AML-193 (cell line): Measurements from ENCODE around the gene VSTM2B.

ENCODE experiments used
- DNase-seq, 2 experiments: peaks; one replicate each; lab custom pipeline; 2025; lab: John Stamatoyannopoulos, UW

VSTM2B gene

DNA sequence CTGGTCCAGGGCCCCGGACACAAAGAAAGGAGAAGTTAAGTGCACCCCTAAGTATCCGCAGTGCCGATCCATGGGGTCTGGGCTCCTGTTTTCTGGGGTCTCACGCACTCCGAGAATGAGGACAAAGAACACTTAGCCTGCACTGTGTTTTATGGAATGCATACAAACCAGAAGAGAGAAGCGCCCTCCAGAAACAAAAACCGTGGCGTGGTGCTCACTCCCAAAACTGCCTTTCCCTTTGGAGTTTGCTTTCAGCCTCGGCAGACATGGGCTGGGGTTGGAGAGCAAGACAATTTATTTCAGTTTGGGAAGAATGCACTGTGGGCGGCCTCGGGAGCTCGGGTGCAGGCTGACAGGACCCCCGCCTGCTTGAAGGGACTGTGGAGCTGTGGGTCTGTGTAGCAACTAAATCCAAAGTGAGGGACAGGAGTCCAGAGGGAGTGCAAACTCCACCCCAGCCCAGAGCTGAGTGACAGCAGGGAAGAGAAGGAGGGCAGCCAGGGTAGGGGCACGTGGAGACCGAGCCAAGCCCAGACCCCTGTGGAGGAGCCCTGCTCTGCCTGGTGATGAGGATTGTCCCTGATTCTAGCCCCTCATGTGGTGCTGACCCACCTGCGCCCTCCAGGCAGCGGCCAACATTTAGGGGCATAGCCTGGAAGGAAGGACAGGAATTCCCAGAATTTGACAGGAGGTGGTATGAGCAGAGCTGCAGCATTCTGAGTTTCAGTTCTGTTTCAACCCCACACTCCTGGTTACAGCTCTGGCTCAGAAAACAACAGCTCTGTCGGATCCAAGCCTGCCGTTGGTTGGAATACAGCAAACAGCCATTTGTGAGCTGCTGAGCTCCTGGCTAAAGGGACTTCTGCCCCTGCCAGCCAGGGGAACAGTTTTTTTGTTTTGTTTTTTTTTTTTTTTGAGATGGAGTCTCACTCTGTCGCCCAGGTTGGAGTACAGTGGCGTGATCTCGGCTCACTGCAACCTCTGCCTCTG is 42.5 kb downstream of the VSTM2B start:
- DNase-seq: no peak

DNA sequence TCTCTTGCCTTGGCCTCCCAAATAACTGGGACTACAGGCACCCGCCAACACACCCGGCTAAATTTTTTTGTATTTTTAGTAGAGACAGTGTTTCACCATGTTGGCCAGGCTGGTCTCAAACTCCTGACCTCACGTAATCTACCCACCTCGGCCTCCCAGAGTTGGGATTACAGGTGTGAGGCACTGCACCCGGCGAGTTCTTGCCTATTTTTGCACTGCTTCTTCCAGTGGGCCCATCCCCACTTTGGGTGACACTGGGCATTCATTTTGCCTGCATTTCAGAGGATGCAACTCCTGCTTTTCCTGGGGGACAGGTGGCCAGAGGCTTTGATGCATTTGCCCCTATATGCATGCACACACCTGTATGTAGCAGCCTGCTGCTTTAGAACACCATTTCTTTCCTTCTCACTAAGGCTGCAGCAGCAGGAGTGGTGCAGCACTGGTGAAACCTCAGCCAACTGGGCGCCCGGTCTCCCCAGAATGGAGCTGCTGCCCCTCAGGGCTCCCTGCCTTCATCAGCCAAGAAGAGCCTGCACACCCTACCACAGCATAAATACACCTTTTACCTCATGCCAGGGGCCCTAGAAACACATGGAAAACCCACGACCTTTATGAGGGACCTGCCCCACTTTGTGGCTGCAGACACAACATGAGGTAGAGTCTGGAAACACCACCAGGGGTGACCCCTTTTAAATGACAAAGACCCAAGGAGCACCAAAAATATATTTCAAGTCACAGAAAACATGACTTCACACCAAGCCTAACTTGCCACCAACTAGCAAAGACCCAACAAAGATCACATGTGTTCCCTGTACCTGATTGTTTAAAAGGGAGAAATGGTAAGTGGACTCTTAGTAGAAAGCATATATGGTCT is 43.5 kb downstream of the VSTM2B start:
- no peak for DNase-seq

DNA sequence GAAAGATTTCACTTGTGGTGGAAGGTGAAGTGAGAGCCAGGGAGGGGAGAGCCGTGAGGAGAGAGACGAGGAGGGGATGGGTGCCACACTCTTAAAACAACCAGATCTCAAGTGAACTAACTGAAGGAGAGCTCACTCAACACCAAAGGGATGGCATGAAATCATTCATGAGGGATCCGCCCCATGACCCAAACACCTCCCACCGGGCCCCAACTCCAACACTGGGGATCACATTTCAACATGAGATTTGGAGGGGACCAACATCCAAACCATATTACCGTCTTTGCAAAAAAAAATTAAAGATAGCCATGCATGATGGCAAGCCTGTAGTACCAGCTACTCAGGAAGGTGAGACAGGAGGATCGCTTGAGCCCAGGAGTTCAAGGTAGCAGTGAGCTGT is 45.4 kb downstream of the VSTM2B start:
- DNase-seq: no peak

- no peak for DNase-seq
Measured at GRCh38 chr19:29573486-29573885, 47.7 kb downstream of the VSTM2B start.

GRCh38 chr19:29574510-29574909 is 48.7 kb downstream of the VSTM2B start:
- DNase-seq: no peak

- no peak for DNase-seq
Measured at GRCh38 chr19:29576046-29576606, 50.3 kb downstream of the VSTM2B start.

- DNase-seq: no peak
Measured at GRCh38 chr19:29576761-29577648, 51.2 kb downstream of the VSTM2B start.

DNA sequence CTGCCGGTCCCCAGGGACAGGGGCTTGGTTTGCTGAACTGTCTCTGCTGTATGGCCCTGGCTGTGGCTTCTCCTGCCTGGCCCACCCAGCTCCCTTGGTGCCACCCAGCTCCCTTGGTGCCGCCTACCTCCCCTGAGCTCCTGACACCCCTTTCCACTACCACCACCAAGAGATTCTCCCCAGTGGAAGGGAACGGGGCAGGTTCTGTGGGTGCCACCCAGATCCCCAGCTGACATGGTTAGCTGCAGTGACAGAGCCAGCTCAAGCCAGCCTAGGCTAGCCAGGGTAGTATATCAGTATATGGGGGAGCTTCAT is 51.8 kb downstream of the VSTM2B start:
- no peak for DNase-seq

DNA sequence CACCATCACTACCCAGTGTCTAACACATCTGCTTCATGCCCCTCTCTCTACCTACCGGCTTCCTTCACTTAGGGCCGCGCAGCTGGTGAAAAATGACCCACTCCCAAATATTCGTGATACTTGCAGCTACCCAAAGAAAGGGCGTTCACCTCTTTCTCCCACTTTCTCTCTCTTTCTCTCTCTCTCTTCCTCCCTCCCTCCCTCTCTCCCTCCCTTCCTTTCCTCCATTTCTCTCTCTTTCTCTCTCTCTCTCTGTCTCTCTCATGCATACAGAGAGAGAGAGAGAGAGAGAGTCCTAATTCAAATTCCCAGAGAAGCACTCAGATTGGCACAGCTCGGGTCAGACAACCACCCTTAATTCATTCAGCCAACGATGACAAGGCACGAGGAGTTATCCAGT is 52.6 kb downstream of the VSTM2B start:
- no peak for DNase-seq

- no peak for DNase-seq
Measured at GRCh38 chr19:29579308-29579910, 53.6 kb downstream of the VSTM2B start.

DNA sequence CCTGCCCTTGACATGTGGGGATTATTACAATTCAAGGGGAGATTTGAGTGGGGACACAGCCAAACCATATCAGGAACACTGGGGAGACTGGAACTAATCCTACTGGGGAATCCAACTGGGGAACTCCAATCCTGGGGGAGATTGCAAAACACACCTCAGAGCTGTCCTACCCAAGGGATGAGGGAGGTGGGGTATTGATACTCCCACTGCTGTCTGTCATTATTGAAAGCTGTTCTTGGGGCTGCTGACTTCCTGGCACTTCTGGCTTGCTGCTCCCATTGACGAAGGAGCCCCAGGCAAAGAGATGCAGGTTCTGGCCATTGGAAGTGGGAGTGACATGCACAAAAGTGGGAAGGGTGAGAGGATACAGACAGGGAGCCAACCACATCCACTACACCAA is 55.6 kb downstream of the VSTM2B start:
- DNase-seq: no peak

- no peak for DNase-seq
Measured at GRCh38 chr19:29583196-29583999, 57.6 kb downstream of the VSTM2B start.

DNA sequence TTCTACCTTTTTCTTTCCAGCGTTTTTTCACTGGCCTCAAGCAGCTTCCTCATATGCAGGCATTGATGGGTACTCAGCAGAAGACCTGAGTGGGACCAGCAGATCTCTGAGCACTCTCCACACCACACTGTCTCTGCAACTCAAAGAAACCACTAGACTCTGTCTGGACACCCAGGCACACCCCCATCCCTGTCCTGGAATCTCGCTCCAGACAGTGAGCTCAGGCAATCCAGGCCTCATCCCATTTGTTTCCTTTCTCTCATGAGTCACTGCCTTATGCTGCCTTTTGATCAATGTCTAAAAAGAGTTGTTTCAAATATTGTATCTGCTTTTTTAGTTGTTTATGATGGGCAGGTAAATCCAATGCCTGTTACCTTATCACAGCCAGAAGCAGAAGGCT is 60.6 kb downstream of the VSTM2B start:
- no peak for DNase-seq

GRCh38 chr19:29587059-29587458 is 61.3 kb downstream of the VSTM2B start:
- no peak for DNase-seq

- no peak for DNase-seq
Measured at GRCh38 chr19:29587518-29587986, 61.8 kb downstream of the VSTM2B start.

GRCh38 chr19:29588095-29588494 is 62.3 kb downstream of the VSTM2B start:
- no peak for DNase-seq

- DNase-seq: no peak
Measured at GRCh38 chr19:29590278-29590677, 64.5 kb downstream of the VSTM2B start.

DNA sequence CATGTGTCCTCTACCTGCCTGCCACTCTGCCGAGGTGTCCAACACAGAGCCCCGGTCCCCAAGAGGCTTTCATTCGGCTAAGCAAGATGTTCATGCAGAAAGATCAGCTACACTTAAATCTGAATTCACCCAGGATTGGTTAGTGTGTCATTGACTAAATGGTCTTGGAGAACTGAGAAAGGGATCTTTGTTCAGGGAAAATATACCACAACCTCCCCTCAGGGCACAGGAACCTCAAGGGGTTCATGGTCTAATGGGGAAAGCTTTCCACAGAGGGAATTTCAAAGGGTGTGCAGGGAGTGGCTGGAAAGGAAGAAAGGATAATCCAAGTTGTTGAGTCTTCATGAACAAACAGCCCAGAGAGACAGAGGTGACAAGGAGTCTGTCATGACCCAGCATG is 65.9 kb downstream of the VSTM2B start:
- DNase-seq: no peak

- DNase-seq: no peak
Measured at GRCh38 chr19:29593869-29594268, 68.1 kb downstream of the VSTM2B start.

DNA sequence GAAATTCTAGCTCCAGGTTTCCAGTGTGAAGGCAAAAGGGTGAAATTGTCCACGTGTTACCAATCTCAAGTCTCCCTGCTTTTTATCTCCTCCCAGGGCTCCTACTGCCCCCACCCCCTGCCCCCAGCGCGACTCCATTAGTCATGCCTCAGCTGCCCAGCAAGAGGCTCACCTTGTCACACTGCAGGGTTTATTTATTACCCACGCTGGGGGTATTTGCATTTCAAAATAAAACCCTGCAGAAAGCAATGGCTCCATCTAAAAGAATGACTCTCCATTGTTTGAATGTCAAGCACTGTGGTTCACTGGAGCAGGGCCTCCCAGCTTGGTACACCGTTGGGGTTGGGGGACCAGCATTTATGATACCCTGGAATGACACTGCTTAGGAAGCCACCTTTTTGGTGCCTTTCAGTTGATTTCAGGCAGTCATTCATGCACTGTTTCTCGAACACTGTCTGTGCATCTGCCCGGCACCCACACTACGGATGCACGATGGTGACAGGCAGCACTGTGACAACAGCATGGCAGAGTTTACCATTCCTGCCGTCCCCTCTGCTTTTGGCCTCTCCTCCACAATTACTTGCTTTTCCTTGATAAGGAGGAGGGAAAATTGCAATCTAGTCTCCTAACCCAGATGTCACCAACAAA is 70.4 kb downstream of the VSTM2B start:
- no peak for DNase-seq
